IMR-90 (cell line): ENCODE measurements around the gene ZDHHC19. TPM values are rescaled to one million over a fixed set of nuclear protein-coding genes. Genes with fewer than 3 reads are reported as not detected.

Source experiments
- ATAC-seq: fragments of 200-7000 bp; cut with Tn5 transposase; 2 replicates; pipeline ENCODE4 v1.9.1; 2020; ENCODE audit warnings: low read depth, mild to moderate bottlenecking, moderate library complexity
- BruUV-seq: library from RNA; stranded (reverse); fragments of 400-500 nt; replicated peaks from 2 replicates; lab custom pipeline; 2021; lab: Mats Ljungman, UMichigan
- CTCF ChIA-PET: fragments of 300-600 bp; formaldehyde crosslinking; extraction: SDS; loops from one replicate; lab custom pipeline; 2021; ENCODE audit warnings: antibody characterized with exemption; lab: Yijun Ruan, JAX
- POLR2A ChIA-PET: fragments of 300-600 bp; sonication (Branson Sonifier 250); formaldehyde crosslinking; loops from one replicate; lab custom pipeline; 2022; ENCODE audit warnings: antibody characterized with exemption; ENCODE audit not compliant: unreplicated experiment; lab: Charles Lee
- DNase-seq: peaks from one replicate; pipeline ENCODE4 v3.0.0; 2013
- H2AFZ ChIP-seq: replicated peaks from 2 replicates; pipeline ENCODE3; 2013; ENCODE audit warnings: low read length, mild to moderate bottlenecking; ENCODE audit not compliant: poor library complexity
- H2AK5ac ChIP-seq: 2 replicates; pipeline ENCODE4 v1.6.1; 2013; ENCODE audit warnings: low read depth, low read length, inconsistent platforms
- H2AK9ac ChIP-seq: replicated peaks from 2 replicates; pipeline ENCODE3; 2013; ENCODE audit warnings: mild to moderate bottlenecking, low read depth, low read length, moderate library complexity; ENCODE audit not compliant: poor library complexity
- H2BK120ac ChIP-seq: 2 replicates; pipeline ENCODE4 v1.6.1; 2013; ENCODE audit warnings: low read depth, low read length, inconsistent platforms
- H2BK15ac ChIP-seq: 3 replicates; pipeline ENCODE4 v1.6.1; 2013; ENCODE audit warnings: low read depth, low read length, inconsistent platforms
- H2BK20ac ChIP-seq: 2 replicates; pipeline ENCODE4 v1.6.1; 2013; ENCODE audit warnings: low read depth, mild to moderate bottlenecking, inconsistent platforms, low read length, moderate library complexity
- H2BK5ac ChIP-seq: 2 replicates; pipeline ENCODE4 v1.6.1; 2013; ENCODE audit warnings: mild to moderate bottlenecking, low read depth, low read length, inconsistent platforms; ENCODE audit not compliant: poor library complexity, severe bottlenecking
- H3K14ac ChIP-seq: replicated peaks from 2 replicates; pipeline ENCODE4 v1.6.1; 2013; ENCODE audit warnings: low read depth, low read length, inconsistent platforms
- H3K18ac ChIP-seq: 2 replicates; pipeline ENCODE4 v1.6.1; 2013; ENCODE audit warnings: low read depth, low read length, control low read depth
- H3K23ac ChIP-seq: 2 replicates; pipeline ENCODE4 v1.6.1; 2013; ENCODE audit warnings: low read depth, low read length, inconsistent platforms
- H3K27ac ChIP-seq: 2 replicates; pipeline ENCODE4 v1.5.1; 2013; ENCODE audit warnings: mild to moderate bottlenecking, control low read depth, low read length; ENCODE audit not compliant: insufficient read depth
- H3K27me3 ChIP-seq: 2 replicates; pipeline ENCODE4 v1.6.1; 2013; ENCODE audit warnings: low read length; ENCODE audit not compliant: control insufficient read depth, insufficient read depth
- H3K36me3 ChIP-seq: 2 replicates; pipeline ENCODE4 v1.6.1; 2013; ENCODE audit warnings: low read length, mixed read lengths; ENCODE audit not compliant: control insufficient read depth, insufficient read depth
- H3K4ac ChIP-seq: 2 replicates; pipeline ENCODE4 v1.6.1; 2013; ENCODE audit warnings: low read depth, low read length, inconsistent platforms
- H3K4me1 ChIP-seq: 2 replicates; pipeline ENCODE4 v1.6.1; 2013; ENCODE audit warnings: low read length, mixed read lengths; ENCODE audit not compliant: control insufficient read depth, insufficient read depth
- H3K4me2 ChIP-seq: 2 replicates; pipeline ENCODE4 v1.6.1; 2013; ENCODE audit warnings: low read depth, mild to moderate bottlenecking, control low read depth, low read length, moderate library complexity
- H3K4me3 ChIP-seq: 2 replicates; pipeline ENCODE4 v1.5.1; 2013; ENCODE audit warnings: low read depth, mild to moderate bottlenecking, control low read depth, low read length, moderate library complexity; ENCODE audit not compliant: insufficient read depth
- H3K56ac ChIP-seq: 2 replicates; pipeline ENCODE4 v1.6.1; 2013; ENCODE audit warnings: low read length, inconsistent platforms; ENCODE audit not compliant: insufficient read depth; ENCODE audit errors: extremely low read depth
- H3K79me1 ChIP-seq, 2 experiments: 2 replicates each; pipeline ENCODE4 v1.6.1; 2013; ENCODE audit warnings: low read length in 2 of 2, inconsistent platforms in 1 of 2, low read depth in 1 of 2
- H3K9ac ChIP-seq: 2 replicates; pipeline ENCODE4 v1.6.1; 2013; ENCODE audit warnings: low read depth, low read length, control low read depth
- H3K9me1 ChIP-seq: 2 replicates; pipeline ENCODE4 v1.6.1; 2013; ENCODE audit warnings: low read length, inconsistent platforms; ENCODE audit not compliant: insufficient read depth
- H3K9me3 ChIP-seq: 2 replicates; pipeline ENCODE4 v1.6.1; 2013; ENCODE audit warnings: low read length; ENCODE audit not compliant: control insufficient read depth, insufficient read depth
- H4K20me1 ChIP-seq: 2 replicates; pipeline ENCODE4 v1.6.1; 2013; ENCODE audit warnings: low read length, inconsistent platforms; ENCODE audit not compliant: insufficient read depth
- H4K5ac ChIP-seq: 2 replicates; pipeline ENCODE4 v1.6.1; 2013; ENCODE audit warnings: mild to moderate bottlenecking, low read depth, low read length, control low read depth
- H4K8ac ChIP-seq, 2 experiments: 2 replicates each; pipeline ENCODE4 v1.6.1; 2013; ENCODE audit warnings: low read depth in 2 of 2, low read length in 2 of 2, control low read depth in 1 of 2, inconsistent platforms in 1 of 2
- H4K91ac ChIP-seq: 2 replicates; pipeline ENCODE4 v1.6.1; 2013; ENCODE audit warnings: low read depth, low read length, inconsistent platforms; ENCODE audit not compliant: insufficient read depth
- BHLHE40 ChIP-seq: fragments of 150-350 bp; IDR thresholded peaks from 2 replicates; pipeline ENCODE4 v1.6.1; 2016; ENCODE audit warnings: mild to moderate bottlenecking, low read depth, low read length
- CEBPB ChIP-seq: IDR thresholded peaks from 2 replicates; pipeline ENCODE4 v1.6.1; 2012; ENCODE audit warnings: low read depth, low read length, improper control_type of control experiment
- RAD21 ChIP-seq: IDR thresholded peaks from 2 replicates; pipeline ENCODE4 v1.6.1; 2012; ENCODE audit warnings: low read length, improper control_type of control experiment
- RFX5 ChIP-seq: IDR thresholded peaks from 2 replicates; pipeline ENCODE4 v1.8.0; 2012; ENCODE audit warnings: low read depth, mild to moderate bottlenecking, low read length, moderate library complexity
- WGBS, 2 experiments: methylation state at CpG; one replicate each; pipeline versions ENCODE4 v1.1.5 to v1.1.7; 2013; ENCODE audit warnings: missing lambda C conversion rate in 2 of 2; ENCODE audit not compliant: insufficient read length in 1 of 2; ENCODE audit errors: extremely low coverage in 2 of 2; 5-methylcytosine and 5-hydroxymethylcytosine counted together
- dilution Hi-C: fragments of 300-500 bp; cut with HindIII; formaldehyde crosslinking; loops from one replicate; pipeline ENCODE4 v1.14.3; 2018; ENCODE audit warnings: low sequenced_read_pairs; ENCODE audit not compliant: unreplicated experiment
- in situ Hi-C: fragments of 300-500 bp; cut with MboI; formaldehyde crosslinking; loops from 3 replicates; pipeline ENCODE4 v1.14.3; 2019; ENCODE audit warnings: low sequenced_read_pairs, inconsistent platforms, mixed read lengths
- intact Hi-C: fragments of 100-400 bp; cut with micrococcal nuclease; formaldehyde crosslinking; loops from 2 replicates; pipeline ENCODE4 v1.10.0; 2022
- polyA plus RNA-seq, 3 experiments: library from polyadenylated mRNA; depleted of rRNA; stranded (reverse); fragments of >200 nt; gene quantifications; 2 replicates each; pipeline ENCODE4 v1.2.3, GENCODE V29; 2012; ENCODE audit warnings: low replicate concordance in 1 of 3
- total RNA-seq: library from RNA; depleted of rRNA; stranded (reverse); fragments of >200 nt; gene quantifications from 2 replicates; pipeline ENCODE4 v1.2.3, GENCODE V29; 2012

Gene ZDHHC19
- total and polyA plus RNA-seq, 2 of the 4 experiments (the other 2 are of a cell fraction): 0.09 TPM; not detected in 1

- no peak overlapping the region for H3K14ac ChIP-seq
- peaks cover 3% of the 10 kb centered on the region; the same call in 1 of the 2 replicates for H3K27me3 ChIP-seq
- no peak for DNase-seq
- H2BK5ac ChIP-seq: no peak overlapping the region
- H3K23ac ChIP-seq: no peak overlapping the region
- no peaks in the 10 kb centered on the region for H3K36me3 ChIP-seq
- H4K20me1 ChIP-seq: no peaks in the 10 kb centered on the region
- no peaks in the 10 kb centered on the region for H3K9me1 ChIP-seq
- no peak overlapping the region for H4K91ac ChIP-seq
- no peak overlapping the region for H3K9ac ChIP-seq
- no TSS peak for BruUV-seq
- WGBS, 2 experiments: 93% methylated on average over 3 of the region's 9 CpGs; no CpG with 5 or more reads in 1 of the 2 experiments
- no peaks in the 10 kb centered on the region for H3K9me3 ChIP-seq
- dilution Hi-C loops: loop anchor here (25.0 kb wide), 1 partner anchor 113 kb away; no protein-coding TSS in a partner anchor
- no peak overlapping the region for H2BK120ac ChIP-seq
- no peak overlapping the region for H3K18ac ChIP-seq
- H3K4me1 ChIP-seq: peaks cover 3% of the 10 kb centered on the region; the same call in 1 of the 2 replicates
- no peak overlapping the region for H2AK9ac ChIP-seq
- H2BK15ac ChIP-seq: no peak overlapping the region
- no peak overlapping the region for H2BK20ac ChIP-seq
- no peak overlapping the region for H3K56ac ChIP-seq
- H3K4ac ChIP-seq: no peak overlapping the region
- H3K4me3 ChIP-seq: no peak overlapping the region
- intact Hi-C loops: loop anchor here (5.0 kb wide), 1 partner anchor 93 kb away; the partner anchor contains the start of gene TFRC
- H3K4me2 ChIP-seq: no peak overlapping the region
- ChIA-PET CTCF (no interaction called here), POLR2A (no interaction called here)
- H2AFZ ChIP-seq: no peak overlapping the region
- H2AK5ac ChIP-seq: no peak overlapping the region
- TF ChIP-seq RAD21 (no peak), BHLHE40 (no peak), RFX5 (no peak), CEBPB (no peak)
- in situ Hi-C loops: no loop called here
- no peak for ATAC-seq
- H4K5ac ChIP-seq: no peak overlapping the region
- H3K79me1 ChIP-seq: no peaks in the 10 kb centered on the region
- no peak overlapping the region for H3K27ac ChIP-seq
- no peak overlapping the region for H4K8ac ChIP-seq
These were observed 35.5 kb downstream of the ZDHHC19 start for GRCh38 chr3:196175722-196176121.
